Stimulated activated CD8-positive, alpha-beta memory T cell treated with anti-CD3 and anti-CD28 coated beads, Interleukin-4, amount 100 ng/mL, for 4 hours (primary cell): ENCODE results near the gene KDM3B.
"Not testable (repeated sequence)": the region's sequence is repeated elsewhere in the genome, so short reads cannot be mapped to it uniquely, and the experiment has no call there.

Experiments used
- DNase-seq, 2 donors: peaks; one replicate each; pipeline ENCODE4 v3.0.0-alpha.2; 2020; ENCODE audit warnings: low read depth in 2 of 2, low spot score in 1 of 2

The KDM3B gene

GRCh38 chr5:138465261-138466124 lies 113.0 kb downstream of the KDM3B start, which contains the start of gene EGR1:
Gene EGR1, plus strand, starts transcription at chr5:138465479. Its CDS starts 283 bp downstream, at chr5:138465762.
- DNase-seq, result peak; percentile 94

- no peak for DNase-seq
Measured at GRCh38 chr5:138466125-138466899, 113.8 kb downstream of the KDM3B start.

- peak in 1 of 2 donors; percentile 12 for DNase-seq
Measured at GRCh38 chr5:138466900-138467710, 114.6 kb downstream of the KDM3B start.

GRCh38 chr5:138467711-138468132 lies 115.2 kb downstream of the KDM3B start:
- no peak for DNase-seq

- no peak for DNase-seq
Measured at GRCh38 chr5:138468133-138468965, 115.9 kb downstream of the KDM3B start.

- DNase-seq, result no peak
Measured at GRCh38 chr5:138468966-138469539, 116.6 kb downstream of the KDM3B start.

GRCh38 chr5:138469540-138470321 lies 117.2 kb downstream of the KDM3B start:
- no peak for DNase-seq

- DNase-seq, result no peak
Measured at GRCh38 chr5:138470322-138471051, 118.0 kb downstream of the KDM3B start.

GRCh38 chr5:138471052-138471361 lies 118.5 kb downstream of the KDM3B start:
- DNase-seq, result no peak

GRCh38 chr5:138472353-138472752 lies 119.9 kb downstream of the KDM3B start:
- no peak for DNase-seq

- DNase-seq, result not testable (repeated sequence)
Measured at GRCh38 chr5:138473151-138473550, 120.7 kb downstream of the KDM3B start.

- DNase-seq, result no peak
Measured at GRCh38 chr5:138476918-138477317, 124.4 kb downstream of the KDM3B start.

- DNase-seq, result no peak
Measured at GRCh38 chr5:138482638-138483037, 130.2 kb downstream of the KDM3B start.
